ENCODE data around the gene CEP295NL.
"Not testable (repeated sequence)": the region's sequence is repeated elsewhere in the genome, so short reads cannot be mapped to it uniquely, and the experiment has no call there.

Gene CEP295NL

GRCh38 chr17:78929908-78930775 lies 27.1 kb upstream of the CEP295NL start:
- DNase-seq (ENCODE audit: low spot score), result no peak

- DNase-seq (ENCODE audit: low spot score), result no peak
Measured at GRCh38 chr17:78925662-78926555, 22.9 kb upstream of the CEP295NL start.

GRCh38 chr17:78925234-78925633 lies 22.2 kb upstream of the CEP295NL start, which contains the start of gene TIMP2:
TIMP2 (minus strand) TSS chr17:78925387; CDS start chr17:78925088, 299 bp downstream.
- DNase-seq (ENCODE audit: low spot score), result peak; percentile 57

DNA sequence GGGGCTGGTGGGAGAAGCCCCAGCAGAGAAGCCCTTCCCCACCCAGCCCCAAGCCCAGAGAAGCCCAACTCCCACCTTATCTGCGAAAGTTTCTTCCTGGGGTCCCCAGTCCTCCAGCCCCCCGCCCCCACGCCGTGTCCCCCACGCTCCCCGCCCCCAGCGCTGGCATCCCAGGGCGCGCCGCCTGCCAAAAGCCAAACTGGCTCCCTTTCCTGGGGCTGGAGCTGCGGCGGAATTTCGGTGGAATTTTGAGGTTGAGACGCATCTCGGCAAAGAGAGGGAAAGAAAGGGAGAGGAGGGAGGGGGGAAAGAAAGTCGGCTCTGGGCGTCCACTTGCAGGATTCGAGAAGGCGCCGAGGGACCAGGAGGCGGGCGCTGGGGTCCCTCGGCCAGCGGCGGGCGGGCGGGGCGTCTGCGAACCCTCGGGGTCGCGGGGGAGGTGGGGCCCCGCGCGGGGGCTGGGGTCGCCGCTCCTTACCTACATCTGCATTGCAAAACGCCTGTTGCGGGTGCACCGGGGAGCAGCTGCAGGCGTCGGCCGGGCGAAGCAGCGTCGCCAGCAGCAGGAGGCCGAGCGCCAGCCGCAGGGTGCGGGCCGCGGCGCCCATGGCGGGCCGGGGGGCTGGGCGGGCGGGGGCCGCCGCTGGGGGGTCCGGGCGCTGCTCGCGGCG lies 21.6 kb upstream of the CEP295NL start:
- DNase-seq (ENCODE audit: low spot score), result no peak

GRCh38 chr17:78923660-78924453 lies 20.9 kb upstream of the CEP295NL start:
- DNase-seq (ENCODE audit: low spot score), result peak; percentile 22

- DNase-seq (ENCODE audit: low spot score), result no peak
Measured at GRCh38 chr17:78922816-78923498, 20.0 kb upstream of the CEP295NL start.

DNA sequence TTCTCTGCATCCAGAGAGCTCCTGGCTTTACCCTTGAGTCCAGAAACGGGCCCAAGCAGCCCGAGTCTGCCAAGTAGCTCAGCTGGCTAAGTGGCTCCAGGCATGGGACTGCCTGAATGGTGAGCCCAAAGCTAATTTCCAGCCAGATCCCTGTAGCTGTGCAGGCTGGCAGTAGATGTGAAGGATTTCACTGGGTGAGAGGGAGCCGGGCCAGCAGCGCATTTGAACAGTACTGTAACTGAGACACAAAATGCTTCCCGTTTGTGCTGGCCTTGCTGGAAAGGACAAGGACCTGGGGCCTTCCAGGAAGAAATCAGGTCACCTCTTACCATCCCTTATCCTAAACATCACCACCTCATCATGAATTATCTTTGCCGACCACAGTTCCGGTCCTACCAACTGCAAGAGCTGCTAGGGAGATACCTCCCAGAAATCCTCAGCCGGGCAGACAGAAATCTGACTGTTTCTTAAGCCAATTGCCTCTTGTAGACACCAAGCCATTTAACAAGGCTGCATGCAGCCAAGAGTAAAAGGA lies 18.5 kb upstream of the CEP295NL start:
- no peak for DNase-seq (ENCODE audit: low spot score)

DNA sequence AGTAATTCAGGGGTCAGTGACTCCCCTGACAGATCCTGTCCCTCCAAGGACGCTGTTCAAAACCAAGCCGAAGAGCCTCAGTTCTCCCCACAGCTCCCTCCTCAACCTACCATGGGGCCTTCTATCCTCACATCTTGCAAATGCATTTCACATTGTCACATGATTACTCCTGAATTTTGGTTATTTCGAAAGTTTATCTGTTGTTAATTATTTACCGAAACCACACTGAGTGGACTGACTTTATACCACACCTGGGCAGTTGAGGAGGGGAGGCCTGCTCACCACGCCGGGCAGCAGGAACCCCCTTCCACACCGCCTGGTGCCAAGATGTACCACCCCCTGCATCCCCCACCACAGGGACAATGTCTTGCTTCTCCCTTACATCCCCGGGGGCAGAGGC lies 17.5 kb upstream of the CEP295NL start:
- DNase-seq (ENCODE audit: low spot score), result no peak

DNA sequence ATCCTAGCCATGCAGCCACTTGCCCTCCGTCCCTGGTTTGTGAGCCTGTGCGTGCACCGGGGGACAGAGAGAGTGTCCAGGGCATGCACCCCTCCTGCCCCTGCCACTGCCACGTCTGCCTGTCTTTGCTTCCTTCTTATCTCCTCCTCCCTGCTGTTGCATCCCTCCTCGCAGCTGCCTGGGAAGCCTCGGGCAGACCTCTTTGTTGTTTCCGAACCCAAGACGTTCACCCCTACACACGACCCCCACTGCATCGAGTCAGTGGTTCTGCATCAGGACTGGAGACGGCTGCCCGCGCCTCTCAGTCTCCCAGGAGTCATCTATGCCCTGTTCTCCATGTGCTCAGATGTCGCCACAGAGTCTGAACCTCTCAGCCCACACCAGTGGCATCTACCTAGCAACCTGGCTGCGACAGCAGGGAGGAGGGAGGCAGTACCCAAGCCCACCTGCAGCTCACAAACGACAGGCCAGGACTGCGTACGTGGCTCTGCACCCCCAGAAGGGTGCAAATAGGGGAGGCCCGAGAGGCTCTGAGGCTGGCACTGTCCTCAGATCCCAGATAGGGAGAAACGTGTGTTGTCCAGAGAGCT lies 17.0 kb upstream of the CEP295NL start:
- DNase-seq (ENCODE audit: low spot score), result no peak

- no peak for DNase-seq (ENCODE audit: low spot score)
Measured at GRCh38 chr17:78918979-78919378, 16.0 kb upstream of the CEP295NL start.

- no peak for DNase-seq (ENCODE audit: low spot score)
Measured at GRCh38 chr17:78917451-78918275, 14.7 kb upstream of the CEP295NL start.

- DNase-seq (ENCODE audit: low spot score), result no peak
Measured at GRCh38 chr17:78915872-78916632, 13.1 kb upstream of the CEP295NL start.

GRCh38 chr17:78913115-78913514 lies 10.1 kb upstream of the CEP295NL start:
- no peak for DNase-seq (ENCODE audit: low spot score)

DNA sequence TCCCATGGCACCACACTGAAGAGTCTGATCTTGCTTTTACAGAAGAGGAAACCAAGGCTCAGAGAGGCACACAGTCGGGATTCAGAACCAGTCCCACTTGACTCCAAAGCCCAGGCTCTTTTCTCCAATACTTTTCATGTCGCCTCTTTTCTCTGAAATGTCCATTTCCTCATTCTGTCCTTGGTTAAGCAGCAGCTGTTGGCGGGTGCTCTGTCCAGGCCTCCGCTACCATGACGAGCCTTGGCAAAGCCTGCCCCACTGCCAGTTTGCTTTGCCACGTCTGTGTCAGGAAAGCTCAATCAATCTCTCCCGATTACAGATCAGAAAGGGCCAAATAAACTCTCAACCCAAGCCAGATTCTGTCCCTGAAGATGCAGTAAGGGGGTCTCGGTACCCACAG lies 9.1 kb upstream of the CEP295NL start:
- DNase-seq (ENCODE audit: low spot score), result no peak

DNA sequence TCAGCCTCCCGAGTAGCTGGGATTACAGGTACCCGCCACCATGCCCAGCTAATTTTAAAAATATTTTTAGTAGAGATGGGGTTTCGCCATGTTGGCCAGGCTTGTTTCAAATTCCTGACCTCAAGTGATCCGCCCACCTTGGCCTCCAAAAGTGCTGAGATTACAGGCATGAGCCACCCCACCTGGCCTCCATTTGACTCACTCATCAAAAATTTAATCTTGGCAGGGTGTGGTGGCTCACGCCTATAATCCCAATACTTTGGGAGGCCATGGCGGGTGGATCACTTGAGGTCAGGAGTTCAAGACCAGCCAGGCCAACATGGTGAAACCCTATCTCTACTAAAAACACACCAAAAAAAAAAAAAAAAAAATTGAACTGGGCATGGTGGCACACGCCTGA lies 8.5 kb upstream of the CEP295NL start:
- DNase-seq (ENCODE audit: low spot score), result not testable (repeated sequence)

DNA sequence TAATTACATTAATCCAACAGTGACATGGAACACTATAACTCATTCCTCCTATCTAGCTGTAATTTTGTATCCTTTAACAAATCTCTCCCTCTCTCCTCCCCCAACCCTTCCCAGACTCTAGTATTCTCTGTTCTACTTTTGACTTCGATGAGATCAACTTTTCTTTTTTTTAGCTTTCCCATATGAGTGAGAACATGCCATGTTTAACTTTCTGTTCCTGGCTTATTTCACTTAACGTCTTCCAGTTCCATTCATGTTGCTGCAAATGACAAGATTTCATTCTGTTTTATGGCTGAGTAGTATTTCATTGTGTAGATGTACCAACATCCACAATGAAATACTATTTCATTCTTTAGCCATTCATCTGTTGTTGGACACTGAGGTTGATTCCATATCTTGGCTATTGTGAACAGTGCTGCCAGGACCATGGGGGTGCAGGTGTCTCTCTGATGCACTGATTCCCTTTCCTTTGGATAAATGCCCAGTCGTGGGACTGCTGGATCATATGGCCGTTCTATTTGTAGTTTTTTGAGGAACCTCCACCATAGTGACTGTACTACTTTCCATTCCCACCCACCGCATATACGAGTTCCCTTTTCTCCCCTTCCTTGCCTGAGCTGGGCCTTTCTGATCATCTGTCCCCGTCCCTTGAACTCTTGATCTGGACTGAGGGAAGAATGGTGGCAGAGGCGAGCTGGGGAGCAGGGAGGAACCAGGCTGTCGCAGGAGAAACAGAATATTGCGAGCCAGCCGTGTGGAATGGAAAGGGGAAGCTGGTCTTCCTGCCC lies 7.7 kb upstream of the CEP295NL start:
- no peak for DNase-seq (ENCODE audit: low spot score)

DNA sequence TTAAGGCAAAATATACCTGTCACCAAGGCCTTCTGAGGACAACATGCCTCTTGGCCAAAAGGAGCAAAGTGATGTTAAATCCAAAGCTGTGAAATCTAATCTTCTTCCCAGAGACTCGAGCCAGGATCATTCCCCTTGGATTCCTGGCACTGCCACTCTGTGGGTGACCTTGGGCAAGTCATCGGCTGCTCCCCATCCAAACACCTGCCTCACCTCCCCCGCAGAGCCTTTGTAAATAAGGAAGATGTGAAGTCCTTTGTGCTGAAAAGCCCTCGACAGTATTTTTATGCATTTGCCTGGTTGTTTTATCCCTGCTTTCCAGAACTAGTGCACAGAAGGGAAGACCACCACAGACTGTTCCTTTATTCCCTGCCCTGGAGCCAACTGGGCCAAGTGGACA lies 5.4 kb upstream of the CEP295NL start:
- DNase-seq (ENCODE audit: low spot score), result no peak

DNA sequence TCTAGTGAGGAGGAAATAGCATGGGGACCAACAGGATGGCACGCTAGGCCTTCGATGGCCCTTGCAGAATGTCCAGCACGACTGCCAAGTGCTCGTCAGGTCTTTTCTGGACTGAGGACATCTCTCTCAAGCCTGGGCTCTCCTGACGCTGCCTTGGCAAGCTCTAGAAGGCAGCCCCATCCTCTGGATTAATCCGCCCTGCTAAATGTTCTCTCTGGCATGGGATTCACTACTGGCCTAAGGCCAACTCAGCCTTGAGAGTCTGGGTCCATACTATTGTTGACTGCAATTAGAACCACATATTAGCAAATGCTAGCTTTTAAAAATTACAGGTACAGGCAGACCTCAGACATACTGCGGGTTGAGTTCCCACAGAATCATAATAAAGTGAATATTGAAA lies 2.5 kb upstream of the CEP295NL start:
- DNase-seq (ENCODE audit: low spot score), result no peak
